ENCODE data around the gene NAGLU.

- no peak for TF ChIP-seq GATA2 (CRISPR knock-in tag; IDR thresholded peaks at IDR 0.05)
- TF ChIP-seq, protein P1, sequence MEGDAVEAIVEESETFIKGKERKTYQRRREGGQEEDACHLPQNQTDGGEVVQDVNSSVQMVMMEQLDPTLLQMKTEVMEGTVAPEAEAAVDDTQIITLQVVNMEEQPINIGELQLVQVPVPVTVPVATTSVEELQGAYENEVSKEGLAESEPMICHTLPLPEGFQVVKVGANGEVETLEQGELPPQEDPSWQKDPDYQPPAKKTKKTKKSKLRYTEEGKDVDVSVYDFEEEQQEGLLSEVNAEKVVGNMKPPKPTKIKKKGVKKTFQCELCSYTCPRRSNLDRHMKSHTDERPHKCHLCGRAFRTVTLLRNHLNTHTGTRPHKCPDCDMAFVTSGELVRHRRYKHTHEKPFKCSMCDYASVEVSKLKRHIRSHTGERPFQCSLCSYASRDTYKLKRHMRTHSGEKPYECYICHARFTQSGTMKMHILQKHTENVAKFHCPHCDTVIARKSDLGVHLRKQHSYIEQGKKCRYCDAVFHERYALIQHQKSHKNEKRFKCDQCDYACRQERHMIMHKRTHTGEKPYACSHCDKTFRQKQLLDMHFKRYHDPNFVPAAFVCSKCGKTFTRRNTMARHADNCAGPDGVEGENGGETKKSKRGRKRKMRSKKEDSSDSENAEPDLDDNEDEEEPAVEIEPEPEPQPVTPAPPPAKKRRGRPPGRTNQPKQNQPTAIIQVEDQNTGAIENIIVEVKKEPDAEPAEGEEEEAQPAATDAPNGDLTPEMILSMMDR (IDR thresholded peaks at IDR 0.05), result no peak
- no peak for TF ChIP-seq POLR2AphosphoS5 (IDR thresholded peaks at IDR 0.05; ENCODE audit: low read depth, low read length)
- TF ChIP-seq, protein P2, sequence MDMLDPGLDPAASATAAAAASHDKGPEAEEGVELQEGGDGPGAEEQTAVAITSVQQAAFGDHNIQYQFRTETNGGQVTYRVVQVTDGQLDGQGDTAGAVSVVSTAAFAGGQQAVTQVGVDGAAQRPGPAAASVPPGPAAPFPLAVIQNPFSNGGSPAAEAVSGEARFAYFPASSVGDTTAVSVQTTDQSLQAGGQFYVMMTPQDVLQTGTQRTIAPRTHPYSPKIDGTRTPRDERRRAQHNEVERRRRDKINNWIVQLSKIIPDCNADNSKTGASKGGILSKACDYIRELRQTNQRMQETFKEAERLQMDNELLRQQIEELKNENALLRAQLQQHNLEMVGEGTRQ (IDR thresholded peaks at IDR 0.05; ENCODE audit: borderline replicate concordance, low read depth, low read length), result no peak
- no peak for TF ChIP-seq USF1 (IDR thresholded peaks at IDR 0.05; ENCODE audit: borderline replicate concordance, low read depth)
- no peak for TF ChIP-seq TAF1 (IDR thresholded peaks at IDR 0.05; ENCODE audit: borderline replicate concordance, low read depth, low read length)
Measured at GRCh38 chr17:42509841-42510240, 26.2 kb upstream of the NAGLU start.
